Measurements from ENCODE around the gene PER3.

PER3 gene

GRCh38 chr1:7842517-7842916, 58.4 kb downstream of the PER3 start:
- no peaks in the 10 kb centered on the region; the same call in 1 of the 2 replicates for H3K27me3 ChIP-seq (ENCODE audit: insufficient read depth, low read length)
- no peaks in the 10 kb centered on the region; the same call in 1 of the 2 replicates for H3K9me3 ChIP-seq (ENCODE audit: low read length)
- no peak overlapping the region for H3K9ac ChIP-seq (ENCODE audit: low read length)
- no peaks in the 10 kb centered on the region; the same call in 1 of the 2 replicates for H3K36me3 ChIP-seq (ENCODE audit: insufficient read depth, low read length)
- no peaks in the 10 kb centered on the region for H3K9me2 ChIP-seq (ENCODE audit: low read depth, low read length)
- H3F3A ChIP-seq (ENCODE audit: insufficient read depth, low read length), result no peaks in the 10 kb centered on the region
- no peak overlapping the region for H3K4me2 ChIP-seq (ENCODE audit: low read length)
- no peak overlapping the region for H3K4me3 ChIP-seq (ENCODE audit: low read depth, low read length, poor library complexity, severe bottlenecking)
- no peaks in the 10 kb centered on the region for H4K20me1 ChIP-seq (ENCODE audit: insufficient read depth, low read length)
- TF ChIP-seq EZH2 (IDR thresholded peaks at IDR 0.05; ENCODE audit: borderline replicate concordance, low read length), result no peak
- TF ChIP-seq, protein P1, sequence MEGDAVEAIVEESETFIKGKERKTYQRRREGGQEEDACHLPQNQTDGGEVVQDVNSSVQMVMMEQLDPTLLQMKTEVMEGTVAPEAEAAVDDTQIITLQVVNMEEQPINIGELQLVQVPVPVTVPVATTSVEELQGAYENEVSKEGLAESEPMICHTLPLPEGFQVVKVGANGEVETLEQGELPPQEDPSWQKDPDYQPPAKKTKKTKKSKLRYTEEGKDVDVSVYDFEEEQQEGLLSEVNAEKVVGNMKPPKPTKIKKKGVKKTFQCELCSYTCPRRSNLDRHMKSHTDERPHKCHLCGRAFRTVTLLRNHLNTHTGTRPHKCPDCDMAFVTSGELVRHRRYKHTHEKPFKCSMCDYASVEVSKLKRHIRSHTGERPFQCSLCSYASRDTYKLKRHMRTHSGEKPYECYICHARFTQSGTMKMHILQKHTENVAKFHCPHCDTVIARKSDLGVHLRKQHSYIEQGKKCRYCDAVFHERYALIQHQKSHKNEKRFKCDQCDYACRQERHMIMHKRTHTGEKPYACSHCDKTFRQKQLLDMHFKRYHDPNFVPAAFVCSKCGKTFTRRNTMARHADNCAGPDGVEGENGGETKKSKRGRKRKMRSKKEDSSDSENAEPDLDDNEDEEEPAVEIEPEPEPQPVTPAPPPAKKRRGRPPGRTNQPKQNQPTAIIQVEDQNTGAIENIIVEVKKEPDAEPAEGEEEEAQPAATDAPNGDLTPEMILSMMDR (IDR thresholded peaks at IDR 0.05; ENCODE audit: low read length), result no peak
- no peak overlapping the region for H3K27ac ChIP-seq (ENCODE audit: low read depth, low read length, poor library complexity, severe bottlenecking)
- no peaks in the 10 kb centered on the region for H3K79me2 ChIP-seq (ENCODE audit: insufficient read depth, low read length)
- H3K4me1 ChIP-seq (ENCODE audit: insufficient read depth, low read length, severe bottlenecking), result no peaks in the 10 kb centered on the region
- no peak overlapping the region for H2AFZ ChIP-seq (ENCODE audit: low read length)

GRCh38 chr1:7845761-7846160, 61.7 kb downstream of the PER3 start:
- H3K4me2 ChIP-seq (ENCODE audit: low read length), result no peak overlapping the region
- H3K9me3 ChIP-seq (ENCODE audit: low read length), result no peaks in the 10 kb centered on the region
- H4K20me1 ChIP-seq (ENCODE audit: insufficient read depth, low read length), result no peaks in the 10 kb centered on the region
- no peaks in the 10 kb centered on the region for H3K4me1 ChIP-seq (ENCODE audit: insufficient read depth, low read length, severe bottlenecking)
- TF ChIP-seq, protein P1 (IDR thresholded peaks at IDR 0.05; ENCODE audit: low read length), result no peak
- no peak for TF ChIP-seq EZH2 (IDR thresholded peaks at IDR 0.05; ENCODE audit: borderline replicate concordance, low read length)
- no peak overlapping the region for H3K27ac ChIP-seq (ENCODE audit: low read depth, low read length, poor library complexity, severe bottlenecking)
- H3K27me3 ChIP-seq (ENCODE audit: insufficient read depth, low read length), result no peaks in the 10 kb centered on the region
- no peaks in the 10 kb centered on the region for H3K9me2 ChIP-seq (ENCODE audit: low read depth, low read length)
- H3K36me3 ChIP-seq (ENCODE audit: insufficient read depth, low read length), result no peaks in the 10 kb centered on the region
- no peaks in the 10 kb centered on the region for H3F3A ChIP-seq (ENCODE audit: insufficient read depth, low read length)
- H3K4me3 ChIP-seq (ENCODE audit: low read depth, low read length, poor library complexity, severe bottlenecking), result no peak overlapping the region
- H3K79me2 ChIP-seq (ENCODE audit: insufficient read depth, low read length), result no peaks in the 10 kb centered on the region
- no peak overlapping the region for H3K9ac ChIP-seq (ENCODE audit: low read length)
- no peak overlapping the region for H2AFZ ChIP-seq (ENCODE audit: low read length)

DNA sequence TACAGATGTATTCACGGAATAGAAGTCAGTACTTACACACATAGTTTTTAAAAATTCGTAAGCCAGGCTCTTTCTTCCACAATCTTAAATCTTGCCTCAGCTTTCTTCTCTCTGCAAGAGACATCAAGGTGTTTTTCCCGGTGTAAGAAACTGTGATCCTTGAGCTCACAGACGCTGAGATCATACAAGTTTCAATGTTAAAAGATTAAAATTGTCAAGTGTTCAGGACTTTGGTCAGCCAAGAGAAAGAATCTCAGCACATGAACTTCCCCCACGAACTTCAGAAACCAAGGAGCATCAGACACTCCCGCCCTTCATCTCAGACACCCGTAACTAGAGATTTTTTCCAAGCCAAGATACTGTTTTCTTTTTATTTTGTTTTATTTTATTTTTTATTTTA, 62.6 kb downstream of the PER3 start:
- Histone ChIP-seq H2AFZ (ENCODE audit: low read length) (no peak overlapping the region), H3K4me3 (ENCODE audit: low read depth, low read length, poor library complexity, severe bottlenecking) (no peak overlapping the region), H3F3A (ENCODE audit: insufficient read depth, low read length) (no peaks in the 10 kb centered on the region), H3K79me2 (ENCODE audit: insufficient read depth, low read length) (no peaks in the 10 kb centered on the region), H3K4me2 (ENCODE audit: low read length) (no peak overlapping the region), H3K27ac (ENCODE audit: low read depth, low read length, poor library complexity, severe bottlenecking) (no peak overlapping the region), H3K36me3 (ENCODE audit: insufficient read depth, low read length) (no peaks in the 10 kb centered on the region), H3K4me1 (ENCODE audit: insufficient read depth, low read length, severe bottlenecking) (no peaks in the 10 kb centered on the region), H3K9me2 (ENCODE audit: low read depth, low read length) (no peaks in the 10 kb centered on the region), H3K9ac (ENCODE audit: low read length) (no peak overlapping the region), H3K9me3 (ENCODE audit: low read length) (no peaks in the 10 kb centered on the region), H4K20me1 (ENCODE audit: insufficient read depth, low read length) (no peaks in the 10 kb centered on the region), H3K27me3 (ENCODE audit: insufficient read depth, low read length) (no peaks in the 10 kb centered on the region)
- TF ChIP-seq, protein P1 (IDR thresholded peaks at IDR 0.05; ENCODE audit: low read length), result no peak
- TF ChIP-seq EZH2 (IDR thresholded peaks at IDR 0.05; ENCODE audit: borderline replicate concordance, low read length), result no peak

Measured in OCI-LY1 (cell line).